HepG2 (cell line): ENCODE data around the gene GSTP1. TPM values are rescaled to one million over a fixed set of nuclear protein-coding genes. Genes with fewer than 3 reads are reported as not detected.

Experiments used
- ATAC-seq: fragments of 200-7000 bp; cut with Tn5 transposase; 3 replicates; pipeline ENCODE4 v1.9.1; 2020; ENCODE audit warnings: mild to moderate bottlenecking, moderate library complexity
- BruUV-seq: library from RNA; stranded (reverse); fragments of 400-500 nt; replicated peaks from 2 replicates; lab custom pipeline; 2021; lab: Mats Ljungman, UMichigan
- CTCF ChIA-PET: fragments of 300-600 bp; formaldehyde crosslinking; extraction: SDS; loops from one replicate; lab custom pipeline; 2021; ENCODE audit warnings: low total read pairs, inconsistent platforms, low intra/inter-chr PET ratio; lab: Yijun Ruan, JAX
- POLR2A ChIA-PET: fragments of 350-600 bp; sonication (Branson Sonifier 250); formaldehyde crosslinking; loops from one replicate; lab custom pipeline; 2020; ENCODE audit warnings: antibody characterized with exemption, inconsistent platforms; lab: Yijun Ruan, JAX
- DNase-seq: peaks from one replicate; pipeline ENCODE4 v3.0.0-alpha.2; 2015; ENCODE audit warnings: low spot score
- FAIRE-seq: peaks from 3 replicates; lab custom pipeline; 2011; peaks lifted over from hg19 to GRCh38; lab: Jason Lieb, UNC
- H2AFZ ChIP-seq: one replicate; pipeline ENCODE4 v1.6.1; 2011; ENCODE audit warnings: low read length, inconsistent platforms
- H3K27ac ChIP-seq: fragments of 300-600 bp; 3 replicates; pipeline ENCODE4 v1.8.0; 2011; ENCODE audit warnings: mixed run types, mild to moderate bottlenecking, mixed read lengths, low read length, inconsistent platforms; ENCODE audit not compliant: insufficient read depth; ENCODE audit errors: extremely low read length
- H3K27me3 ChIP-seq, 2 experiments: fragments of 200-600 bp in 1 of 2; 2 replicates in 1 of 2; 3 replicates in 1 of 2; pipeline versions ENCODE4 v1.6.0 to v1.8.0; 2011; ENCODE audit warnings: low read length in 2 of 2, mild to moderate bottlenecking in 2 of 2, moderate library complexity in 2 of 2, inconsistent platforms in 1 of 2; ENCODE audit not compliant: insufficient read depth in 2 of 2, control insufficient read depth in 1 of 2
- H3K36me3 ChIP-seq, 2 experiments: fragments of 200-600 bp in 1 of 2; replicated peaks in 1 of 2; 2 replicates in 1 of 2; 3 replicates in 1 of 2; pipeline versions ENCODE4 v1.5.1 to v1.8.0; 2011; ENCODE audit warnings: low read length in 2 of 2, inconsistent platforms in 1 of 2; ENCODE audit not compliant: insufficient read depth in 2 of 2, control insufficient read depth in 1 of 2
- H3K4me1 ChIP-seq: 2 replicates; pipeline ENCODE4 v1.5.1; 2012; ENCODE audit warnings: low read length, inconsistent platforms; ENCODE audit not compliant: insufficient read depth
- H3K4me2 ChIP-seq: 2 replicates; pipeline ENCODE4 v1.6.0; 2011; ENCODE audit warnings: low read depth, low read length, inconsistent platforms
- H3K4me3 ChIP-seq, 3 experiments: fragments of 200-600 bp in 1 of 3; sonication (generic), shearing (Covaris generic) in 1 of 3; replicated peaks in 1 of 3; 2 replicates each; pipeline ENCODE4 v1.5.1; 2011 to 2016; ENCODE audit warnings: low read length in 3 of 3, inconsistent platforms in 2 of 3, low read depth in 2 of 3, mild to moderate bottlenecking in 2 of 3, control low read depth in 1 of 3, mixed read lengths in 1 of 3; ENCODE audit not compliant: insufficient read depth in 1 of 3
- H3K79me2 ChIP-seq: one replicate; pipeline ENCODE4 v1.6.1; 2011; ENCODE audit warnings: low read length, inconsistent platforms; ENCODE audit not compliant: insufficient read depth
- H3K9ac ChIP-seq: 2 replicates; pipeline ENCODE4 v1.6.0; 2011; ENCODE audit warnings: mild to moderate bottlenecking, low read depth, low read length, inconsistent platforms; ENCODE audit not compliant: insufficient read depth
- H3K9me3 ChIP-seq: 2 replicates; pipeline ENCODE4 v1.5.1; 2012; ENCODE audit warnings: mild to moderate bottlenecking, low read length
- H4K20me1 ChIP-seq: 2 replicates; pipeline ENCODE4 v1.6.0; 2011; ENCODE audit warnings: inconsistent platforms, mild to moderate bottlenecking, low read length, moderate library complexity; ENCODE audit not compliant: insufficient read depth
- CENPT ChIP-seq: sonication (generic); formaldehyde crosslinking; IDR thresholded peaks from 2 replicates; pipeline ENCODE4 v1.8.0; 2022; ENCODE audit warnings: low read depth, mild to moderate bottlenecking, moderate library complexity, missing genetic modification reagents
- ERF ChIP-seq: IDR thresholded peaks from 2 replicates; pipeline ENCODE4 v1.6.1; 2018; ENCODE audit warnings: missing biosample characterization, missing genetic modification reagents
- FOXJ3 ChIP-seq: sonication (generic); formaldehyde crosslinking; IDR thresholded peaks from 2 replicates; pipeline ENCODE4 v1.4.0; 2020; ENCODE audit warnings: missing genetic modification reagents, mild to moderate bottlenecking, borderline replicate concordance
- GPN1 ChIP-seq: sonication (generic); formaldehyde crosslinking; IDR thresholded peaks from 2 replicates; pipeline ENCODE4 v1.5.1; 2020; ENCODE audit warnings: missing genetic modification reagents, borderline replicate concordance
- HNF4A ChIP-seq: sonication (generic); formaldehyde crosslinking; IDR thresholded peaks from 2 replicates; pipeline ENCODE4 v1.4.0; 2020; ENCODE audit warnings: missing genetic modification reagents
- KLF15 ChIP-seq: sonication (generic); formaldehyde crosslinking; IDR thresholded peaks from 2 replicates; pipeline ENCODE4 v1.8.1; 2023; ENCODE audit warnings: borderline replicate concordance, mild to moderate bottlenecking, inconsistent platforms, missing genetic modification reagents, mixed read lengths
- KMT2B ChIP-seq: IDR thresholded peaks from 2 replicates; pipeline ENCODE4 v1.6.1; 2016; ENCODE audit warnings: missing genetic modification reagents, missing compliant biosample characterization
- MIXL1 ChIP-seq: IDR thresholded peaks from 2 replicates; pipeline ENCODE4 v1.6.1; 2016
- PAX8 ChIP-seq: sonication (generic); formaldehyde crosslinking; IDR thresholded peaks from 2 replicates; pipeline ENCODE4 v1.8.0; 2022; ENCODE audit warnings: mild to moderate bottlenecking, missing genetic modification reagents, borderline replicate concordance
- RARG ChIP-seq: sonication (generic); formaldehyde crosslinking; IDR thresholded peaks from 2 replicates; pipeline ENCODE4 v1.4.0; 2020; ENCODE audit warnings: low read depth, mild to moderate bottlenecking, missing genetic modification reagents
- RFX5 ChIP-seq: IDR thresholded peaks from 2 replicates; pipeline ENCODE4 v1.6.1; 2011; ENCODE audit warnings: low read depth, low read length, improper control_type of control experiment
- SIX4 ChIP-seq: sonication (generic); formaldehyde crosslinking; IDR thresholded peaks from 2 replicates; pipeline ENCODE4 v1.4.0; 2020; ENCODE audit warnings: missing genetic modification reagents
- SNAPC2 ChIP-seq: sonication (generic); formaldehyde crosslinking; IDR thresholded peaks from 2 replicates; pipeline ENCODE4 v1.8.1; 2022; ENCODE audit warnings: mild to moderate bottlenecking, missing genetic modification reagents
- SNRNP70 ChIP-seq: fragments of 200-400 bp; formaldehyde crosslinking; IDR thresholded peaks from 2 replicates; pipeline ENCODE4 v1.6.1; 2017; ENCODE audit warnings: mild to moderate bottlenecking, low read depth, low read length, moderate library complexity
- ZNF652 ChIP-seq: IDR thresholded peaks from 2 replicates; pipeline ENCODE4 v1.6.1; 2016; ENCODE audit warnings: low read depth, borderline replicate concordance
- ZNF737 ChIP-seq: sonication (generic); formaldehyde crosslinking; IDR thresholded peaks from 2 replicates; pipeline ENCODE4 v1.5.0; 2020; ENCODE audit warnings: missing genetic modification reagents, mild to moderate bottlenecking, borderline replicate concordance
- ZNF850 ChIP-seq: sonication (generic); formaldehyde crosslinking; conservative IDR thresholded peaks from 2 replicates; pipeline ENCODE4 v1.9.0; 2021; ENCODE audit warnings: mild to moderate bottlenecking, missing genetic modification reagents
- ZNF891 ChIP-seq: sonication (generic); formaldehyde crosslinking; IDR thresholded peaks from 2 replicates; pipeline ENCODE4 v1.5.0; 2020; ENCODE audit warnings: mild to moderate bottlenecking, missing genetic modification reagents
- WGBS: methylation state at CpG from one replicate; pipeline ENCODE4 v1.1.6; 2017; ENCODE audit warnings: low lambda C conversion rate; 5-methylcytosine and 5-hydroxymethylcytosine counted together
- in situ Hi-C: cut with HindIII; loops from 2 replicates; pipeline ENCODE4 v1.10.0; 2017; ENCODE audit warnings: low pct_unique_long_range_greater_than_20kb; ENCODE audit not compliant: extremely low pct_ligation_motif_present
- intact Hi-C: fragments of 100-400 bp; cut with micrococcal nuclease; formaldehyde crosslinking; loops from one replicate; pipeline ENCODE4 v1.10.0; 2022; ENCODE audit not compliant: unreplicated experiment
- polyA plus RNA-seq, 8 experiments: library from polyadenylated mRNA; depleted of rRNA in 3 of 8; stranded (reverse) in 7 of 8; unstranded in 1 of 8; fragments of >200 nt; fragmentation: Illumina TruSeq in 4 of 8; extraction: Trizol in 4 of 8; gene quantifications; 2 replicates each; pipeline versions ENCODE4 v1.2.1 to v1.2.3, GENCODE V29; 2011 to 2016; ENCODE audit warnings: low read depth in 4 of 8, missing spikeins in 1 of 8, mixed read lengths in 1 of 8; ENCODE audit not compliant: insufficient read depth in 1 of 8
- total RNA-seq, 5 experiments: library from RNA; depleted of rRNA; stranded (reverse); fragments of >200 nt; fragmentation: Illumina TruSeq; extraction: Trizol; gene quantifications; 2 replicates each; pipeline ENCODE4 v1.2.3, GENCODE V29; 2016; ENCODE audit warnings: low read depth in 1 of 5
- TF ChIP-seq, protein P1 (sequence below): sonication (generic); formaldehyde crosslinking; IDR thresholded peaks from 2 replicates; pipeline ENCODE4 v1.8.0; 2022; ENCODE audit warnings: mild to moderate bottlenecking, missing genetic modification reagents, moderate library complexity
- TF ChIP-seq, protein P2 (sequence below): sonication (generic); formaldehyde crosslinking; IDR thresholded peaks from 2 replicates; pipeline ENCODE4 v1.5.1; 2020; ENCODE audit warnings: missing genetic modification reagents, mild to moderate bottlenecking, borderline replicate concordance

GSTP1 gene
- total and polyA plus RNA-seq, 2 of the 13 experiments (the other 11 are each of a cell fraction or from before 2014, with no cell fraction given): not detected

DNA sequence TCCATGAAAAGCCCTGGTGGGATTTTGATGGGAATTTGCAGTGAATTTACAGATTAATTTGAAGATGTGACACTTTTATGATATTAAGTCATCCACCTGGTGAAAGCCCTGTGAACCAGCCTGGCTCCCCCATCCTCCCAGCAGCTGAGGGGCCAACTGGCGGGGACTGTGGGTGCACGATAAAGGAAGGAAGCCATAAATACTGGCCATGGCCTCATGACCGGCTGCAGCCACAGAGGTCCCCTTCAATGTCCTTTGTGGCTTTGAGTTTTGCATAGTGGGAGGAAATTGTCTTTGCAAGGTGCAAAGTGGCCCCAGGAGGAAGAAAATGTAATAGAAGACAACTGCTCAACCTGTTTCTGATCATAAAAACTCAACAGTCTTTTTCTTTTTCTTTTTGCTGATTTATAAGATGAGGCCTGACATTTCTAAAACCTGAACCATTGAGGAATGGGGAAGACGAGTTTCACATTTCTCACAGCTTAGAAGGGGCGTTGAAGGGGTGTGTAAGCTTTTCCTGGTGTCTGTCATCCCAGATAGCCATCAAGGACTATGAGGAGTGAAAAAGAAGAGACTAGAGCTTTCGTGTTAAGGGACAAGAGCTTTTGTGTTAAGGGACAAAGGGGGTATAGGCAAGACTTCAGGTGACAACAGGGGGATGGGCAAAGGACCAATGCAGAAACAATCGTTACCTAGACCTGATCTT is 16.9 kb downstream of the GSTP1 start:
- no peaks in the 10 kb centered on the region for H3K79me2 ChIP-seq
- DNase-seq: no peak
- H3K9ac ChIP-seq: no peak overlapping the region
- no peak overlapping the region for H2AFZ ChIP-seq
- H3K4me3 ChIP-seq: no peak overlapping the region
- peaks cover 6% of the 10 kb centered on the region; the same call in 1 of the 2 replicates for H3K9me3 ChIP-seq
- H3K4me2 ChIP-seq: no peak overlapping the region
- no peak for ATAC-seq
- no TSS peak for BruUV-seq
- H3K27ac ChIP-seq: no peak overlapping the region
- in situ Hi-C loops: no loop called here
- TF ChIP-seq GPN1 (CRISPR knock-in tag) (no peak), RARG (no peak), SNAPC2 (no peak), SNRNP70 (no peak), ERF (no peak), KMT2B (CRISPR knock-in tag) (no peak), PAX8 (CRISPR knock-in tag) (no peak), ZNF850 (CRISPR knock-in tag) (no peak), ZNF737 (CRISPR knock-in tag) (no peak), CENPT (no peak), RFX5 (no peak), ZNF891 (no peak), ZNF652 (CRISPR knock-in tag) (no peak), FOXJ3 (CRISPR knock-in tag) (no peak), HNF4A (CRISPR knock-in tag) (no peak), KLF15 (CRISPR knock-in tag) (no peak), SIX4 (CRISPR knock-in tag) (no peak), MIXL1 (no peak)
- TF ChIP-seq, protein P1, sequence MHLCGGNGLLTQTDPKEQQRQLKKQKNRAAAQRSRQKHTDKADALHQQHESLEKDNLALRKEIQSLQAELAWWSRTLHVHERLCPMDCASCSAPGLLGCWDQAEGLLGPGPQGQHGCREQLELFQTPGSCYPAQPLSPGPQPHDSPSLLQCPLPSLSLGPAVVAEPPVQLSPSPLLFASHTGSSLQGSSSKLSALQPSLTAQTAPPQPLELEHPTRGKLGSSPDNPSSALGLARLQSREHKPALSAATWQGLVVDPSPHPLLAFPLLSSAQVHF (CRISPR knock-in tag): no peak
- TF ChIP-seq, protein P2, sequence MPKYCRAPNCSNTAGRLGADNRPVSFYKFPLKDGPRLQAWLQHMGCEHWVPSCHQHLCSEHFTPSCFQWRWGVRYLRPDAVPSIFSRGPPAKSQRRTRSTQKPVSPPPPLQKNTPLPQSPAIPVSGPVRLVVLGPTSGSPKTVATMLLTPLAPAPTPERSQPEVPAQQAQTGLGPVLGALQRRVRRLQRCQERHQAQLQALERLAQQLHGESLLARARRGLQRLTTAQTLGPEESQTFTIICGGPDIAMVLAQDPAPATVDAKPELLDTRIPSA (CRISPR knock-in tag): no peak
- no peak for FAIRE-seq
- ChIA-PET CTCF (no interaction called here), POLR2A (no interaction called here)
- H3K27me3 ChIP-seq: peaks cover 2 to 9% of the 10 kb centered on the region in 2 experiments; a peak in 2 of 5 replicates
- no peaks in the 10 kb centered on the region for H3K36me3 ChIP-seq
- whole genome bisulfite sequencing: 28% methylated on average over 7 of the region's 7 CpGs
- peaks cover 5% of the 10 kb centered on the region for H3K4me1 ChIP-seq
- no peaks in the 10 kb centered on the region for H4K20me1 ChIP-seq
- intact Hi-C loops: no loop called here
